GM18867 (cell line): ENCODE data around the gene ENTREP1.

Experiments used
- ATAC-seq: cut with Tn5 transposase; IDR thresholded peaks from one replicate; pipeline ENCODE4 v1.9.1; 2021; ENCODE audit warnings: mild to moderate bottlenecking, moderate library complexity; ENCODE audit not compliant: unreplicated experiment

Gene ENTREP1

GRCh38 chr9:69364510-69365150, 39.6 kb downstream of the ENTREP1 start:
- ATAC-seq = no peak

- no peak for ATAC-seq
Measured at GRCh38 chr9:69370430-69370829, 45.4 kb downstream of the ENTREP1 start.

GRCh38 chr9:69371001-69371400, 46.0 kb downstream of the ENTREP1 start:
- no peak for ATAC-seq

- no peak for ATAC-seq
Measured at GRCh38 chr9:69376651-69377050, 51.6 kb downstream of the ENTREP1 start.

GRCh38 chr9:69377291-69377690, 52.3 kb downstream of the ENTREP1 start:
- no peak for ATAC-seq

- ATAC-seq = no peak
Measured at GRCh38 chr9:69377981-69378380, 53.0 kb downstream of the ENTREP1 start.

GRCh38 chr9:69379270-69379982, 54.4 kb downstream of the ENTREP1 start:
- no peak for ATAC-seq

GRCh38 chr9:69380301-69380700, 55.3 kb downstream of the ENTREP1 start:
- ATAC-seq = no peak

GRCh38 chr9:69380811-69381210, 55.8 kb downstream of the ENTREP1 start:
- no peak for ATAC-seq

- ATAC-seq = no peak
Measured at GRCh38 chr9:69382135-69382534, 57.1 kb downstream of the ENTREP1 start.

- ATAC-seq = no peak
Measured at GRCh38 chr9:69385581-69386033, 60.6 kb downstream of the ENTREP1 start.

- ATAC-seq = no peak
Measured at GRCh38 chr9:69386651-69387050, 61.6 kb downstream of the ENTREP1 start.

GRCh38 chr9:69388596-69388995, 63.6 kb downstream of the ENTREP1 start:
- no peak for ATAC-seq

- ATAC-seq = no peak
Measured at GRCh38 chr9:69389437-69389995, 64.5 kb downstream of the ENTREP1 start.

- no peak for ATAC-seq
Measured at GRCh38 chr9:69391487-69391886, 66.5 kb downstream of the ENTREP1 start.

- ATAC-seq = no peak
Measured at GRCh38 chr9:69391946-69392345, 66.9 kb downstream of the ENTREP1 start.

- no peak for ATAC-seq
Measured at GRCh38 chr9:69392826-69393225, 67.8 kb downstream of the ENTREP1 start.

GRCh38 chr9:69393425-69393824, 68.4 kb downstream of the ENTREP1 start:
- no peak for ATAC-seq

- no peak for ATAC-seq
Measured at GRCh38 chr9:69395718-69396117, 70.7 kb downstream of the ENTREP1 start.

- no peak for ATAC-seq
Measured at GRCh38 chr9:69396759-69397158, 71.7 kb downstream of the ENTREP1 start.

- no peak for ATAC-seq
Measured at GRCh38 chr9:69397384-69398214, 72.6 kb downstream of the ENTREP1 start.
